Transverse colon (tissue), 4 donors: ENCODE measurements around the gene TRIM65. TPM values are rescaled to one million over a fixed set of nuclear protein-coding genes. Genes with fewer than 3 reads are reported as not detected.
"Not testable (repeated sequence)": the region's sequence is repeated elsewhere in the genome, so short reads cannot be mapped to it uniquely, and the experiment has no call there.

ENCODE experiments used
- DNase-seq: peaks from one replicate; pipeline ENCODE4 v3.0.0-alpha.2; 2019
- H3K27ac ChIP-seq, 4 donors: fragments of 200-600 bp; sonication (generic); 2 replicates each; pipeline ENCODE4 v1.5.1; 2016 to 2018; ENCODE audit warnings: inconsistent platforms in 4 of 4
- H3K27me3 ChIP-seq: fragments of 200-600 bp; sonication (generic); 2 replicates; pipeline ENCODE4 v1.5.1; 2017; ENCODE audit warnings: inconsistent platforms
- H3K36me3 ChIP-seq, 4 donors: fragments of 200-600 bp; sonication (generic); 2 replicates each; pipeline ENCODE4 v1.5.1; 2017 to 2019; ENCODE audit warnings: inconsistent platforms in 4 of 4
- H3K4me1 ChIP-seq, 4 donors: fragments of 200-600 bp; sonication (generic); 2 replicates each; pipeline ENCODE4 v1.5.1; 2017 to 2020; ENCODE audit warnings: inconsistent platforms in 4 of 4
- H3K4me3 ChIP-seq, 4 donors: fragments of 200-600 bp; sonication (generic); 1 replicate in 1 of 4; 2 replicates in 3 of 4; pipeline versions ENCODE4 v1.5.1 to v1.6.1; 2017 to 2019; ENCODE audit warnings: inconsistent platforms in 4 of 4
- H3K9me3 ChIP-seq, 2 donors: fragments of 200-600 bp; sonication (generic); 2 replicates each; pipeline ENCODE4 v1.5.1; 2017 to 2019; ENCODE audit warnings: inconsistent platforms in 2 of 2
- CTCF ChIP-seq, 5 experiments: fragments of 200-600 bp in 3 of 5; fragments of 450-650 bp in 2 of 5; sonication (generic) in 3 of 5; IDR thresholded peaks; 1 replicate in 2 of 5; 2 replicates in 3 of 5; pipeline ENCODE4 v1.5.1; 2016 to 2017; ENCODE audit warnings: antibody characterized with exemption in 5 of 5, inconsistent platforms in 3 of 5, mild to moderate bottlenecking in 2 of 5, moderate library complexity in 1 of 5
- EP300 ChIP-seq: sonication (generic); formaldehyde crosslinking; IDR thresholded peaks from one replicate; pipeline ENCODE4 v1.6.1; 2017; ENCODE audit warnings: antibody characterized with exemption, low read depth
- POLR2A ChIP-seq: fragments of 450-650 bp; IDR thresholded peaks from one replicate; pipeline ENCODE4 v1.6.1; 2016; ENCODE audit warnings: antibody characterized with exemption, mild to moderate bottlenecking, moderate library complexity
- POLR2AphosphoS5 ChIP-seq, 3 donors: sonication (generic); formaldehyde crosslinking; IDR thresholded peaks; one replicate each; pipeline ENCODE4 v1.6.1; 2016; ENCODE audit warnings: antibody characterized with exemption in 3 of 3
- WGBS, 2 donors: methylation state at CpG; one replicate each; pipeline ENCODE4 v1.1.5; 2018; ENCODE audit warnings: low coverage in 1 of 2; 5-methylcytosine and 5-hydroxymethylcytosine counted together
- in situ Hi-C, 4 donors: fragments of 200-750 bp; cut with MboI; loops; one replicate each; pipeline versions ENCODE4 v1.15.0 to v1.15.1; 2017; ENCODE audit warnings: low sequenced_read_pairs in 3 of 4, low pct_ligation_motif_present in 1 of 4, low pct_unique_long_range_greater_than_20kb in 1 of 4
- intact Hi-C: fragments of 100-400 bp; cut with DNase I; formaldehyde crosslinking; loops from one replicate; pipeline ENCODE4 v1.15.1; 2023; ENCODE audit warnings: low total_unique reads
- total RNA-seq, 4 donors: library from RNA; depleted of rRNA; stranded (reverse); fragments of >200 nt; gene quantifications; one replicate each; pipeline ENCODE4 v1.1.0, GENCODE V29; 2016

TRIM65 gene
- total RNA-seq, 4 donors from 2014 or later, result 16.8 to 21.7 (median 20.5) TPM

GRCh38 chr17:75872434-75873351 is 24.1 kb downstream of the TRIM65 start:
- TF ChIP-seq POLR2AphosphoS5 (IDR thresholded peaks at IDR 0.05), result peak; percentile 24 to 47 (median 41)
- TF ChIP-seq EP300, result no peak
- no peak for TF ChIP-seq CTCF (IDR thresholded peaks at IDR 0.05)
- TF ChIP-seq POLR2A, result peak; percentile 29
- peaks cover 51 to 76% (median 64%) of the 10 kb centered on the region in 4 donors for H3K4me1 ChIP-seq
- H3K9me3 ChIP-seq, result no peaks in the 10 kb centered on the region
- peak overlapping the region; percentile 94 to 97 (median 96) for H3K27ac ChIP-seq
- H3K36me3 ChIP-seq, result no peaks in the 10 kb centered on the region
- in situ Hi-C loops, result no loop called here
- 30 to 45% methylated on average over 4 to 13 of the region's 13 CpGs for WGBS, 2 donors
- H3K4me3 ChIP-seq, result no peak overlapping the region
- intact Hi-C loops, result no loop called here
- H3K27me3 ChIP-seq, result no peaks in the 10 kb centered on the region
- DNase-seq, result peak; percentile 78

DNA sequence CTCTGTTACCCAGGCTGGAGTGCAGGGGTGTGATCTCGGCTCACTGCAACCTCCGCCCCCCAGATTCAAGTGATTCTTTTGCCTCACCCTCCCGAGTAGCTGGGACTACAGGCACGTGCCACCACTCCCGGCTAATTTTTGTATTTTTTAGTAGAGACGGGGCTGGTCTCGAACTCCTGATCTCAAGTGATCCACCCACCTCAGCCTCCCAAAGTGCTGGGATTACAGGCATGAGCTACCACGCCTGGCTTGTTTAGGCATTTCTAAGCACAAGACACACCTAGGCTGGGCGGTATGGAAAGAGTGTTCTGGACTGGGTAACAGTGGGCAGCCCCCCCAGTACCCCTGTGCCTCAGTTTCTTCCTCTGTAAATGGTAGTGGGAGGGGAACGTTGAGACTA is 26.5 kb downstream of the TRIM65 start:
- H3K4me3 ChIP-seq, result peak overlapping the region in 2 of 4 donors; percentile 1 to 2
- whole genome bisulfite sequencing, 2 donors, result 68% methylated on average over 10 of the region's 10 CpGs; no CpG with 5 or more reads in 1 of the 2 donors
- H3K27ac ChIP-seq, result peak overlapping the region; percentile 81 to 94 (median 90)
- peaks cover 34 to 55% (median 42%) of the 10 kb centered on the region in 4 donors for H3K4me1 ChIP-seq
- H3K27me3 ChIP-seq, H3K9me3 ChIP-seq, DNase-seq, in situ Hi-C loops, H3K36me3 ChIP-seq, intact Hi-C loops: not testable (repeated sequence)

DNA sequence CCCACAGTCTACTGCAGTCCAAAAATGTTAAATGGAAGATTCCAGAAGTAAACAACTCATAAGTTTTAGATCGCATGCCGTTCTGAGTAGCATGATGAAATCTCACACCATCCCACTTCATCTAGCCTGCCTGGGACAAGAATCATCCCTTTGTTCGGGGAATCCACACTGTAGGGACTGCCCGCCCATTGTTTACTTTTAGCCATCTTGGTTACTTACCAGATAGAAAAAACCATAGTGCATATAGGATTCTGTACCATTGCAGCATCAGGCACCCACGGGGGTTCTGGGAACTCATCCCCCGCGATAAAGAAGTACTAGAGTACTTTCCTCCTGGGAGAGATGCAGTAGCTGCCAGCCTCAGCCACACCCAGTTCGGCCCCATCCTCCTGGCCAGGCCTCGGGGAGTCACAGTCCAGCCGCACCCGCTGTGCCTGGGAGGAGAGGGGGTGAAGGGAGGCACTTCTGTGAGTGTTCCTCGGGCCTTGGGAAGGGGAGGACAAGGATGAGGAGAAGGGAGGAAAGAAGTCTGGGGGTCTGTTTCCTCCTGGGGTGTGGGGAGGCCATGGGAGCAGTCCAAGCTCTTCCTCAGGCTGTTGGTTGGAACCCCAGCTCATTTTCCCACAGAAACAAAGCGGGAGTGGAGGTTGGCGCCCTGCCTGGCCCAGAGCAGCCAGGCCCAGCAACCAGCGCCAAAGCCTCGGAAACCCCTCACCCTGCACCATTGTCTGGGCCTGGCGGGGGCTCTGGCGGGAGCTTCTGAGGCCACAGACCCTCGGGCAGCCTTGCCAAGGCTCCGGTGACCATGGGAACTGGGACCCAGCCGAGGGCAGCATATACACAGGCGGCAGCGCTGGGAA is 27.2 kb downstream of the TRIM65 start:
- Histone ChIP-seq H3K4me1 (peaks cover 28 to 55% (median 42%) of the 10 kb centered on the region in 4 donors), H3K9me3 (no peaks in the 10 kb centered on the region)
- in situ Hi-C loops, result no loop called here

GRCh38 chr17:75868730-75869281 is 27.9 kb downstream of the TRIM65 start:
- peak overlapping the region; percentile 81 to 94 (median 90) for H3K27ac ChIP-seq
- 74% methylated on average over 12 of the region's 12 CpGs; no CpG with 5 or more reads in 1 of the 2 donors for WGBS, 2 donors
- H3K4me3 ChIP-seq, result not testable (repeated sequence)

More for the DNA sequence above, 27.2 kb downstream of the TRIM65 start:
- Histone ChIP-seq H3K4me3 (peak overlapping the region in 2 of 4 donors; percentile 1 to 2), H3K27me3 (no peaks in the 10 kb centered on the region), H3K27ac (peak overlapping the region; percentile 81 to 94 (median 90)), H3K36me3 (no peaks in the 10 kb centered on the region)
- intact Hi-C loops, result no loop called here
- no peak for TF ChIP-seq EP300
- TF ChIP-seq POLR2AphosphoS5 (IDR thresholded peaks at IDR 0.05), result peak; percentile 8 to 51 (median 29)
- 49% methylated on average over 23 of the region's 23 CpGs; no CpG with 5 or more reads in 1 of the 2 donors for WGBS, 2 donors
- DNase-seq, result peak; percentile 71

DNA sequence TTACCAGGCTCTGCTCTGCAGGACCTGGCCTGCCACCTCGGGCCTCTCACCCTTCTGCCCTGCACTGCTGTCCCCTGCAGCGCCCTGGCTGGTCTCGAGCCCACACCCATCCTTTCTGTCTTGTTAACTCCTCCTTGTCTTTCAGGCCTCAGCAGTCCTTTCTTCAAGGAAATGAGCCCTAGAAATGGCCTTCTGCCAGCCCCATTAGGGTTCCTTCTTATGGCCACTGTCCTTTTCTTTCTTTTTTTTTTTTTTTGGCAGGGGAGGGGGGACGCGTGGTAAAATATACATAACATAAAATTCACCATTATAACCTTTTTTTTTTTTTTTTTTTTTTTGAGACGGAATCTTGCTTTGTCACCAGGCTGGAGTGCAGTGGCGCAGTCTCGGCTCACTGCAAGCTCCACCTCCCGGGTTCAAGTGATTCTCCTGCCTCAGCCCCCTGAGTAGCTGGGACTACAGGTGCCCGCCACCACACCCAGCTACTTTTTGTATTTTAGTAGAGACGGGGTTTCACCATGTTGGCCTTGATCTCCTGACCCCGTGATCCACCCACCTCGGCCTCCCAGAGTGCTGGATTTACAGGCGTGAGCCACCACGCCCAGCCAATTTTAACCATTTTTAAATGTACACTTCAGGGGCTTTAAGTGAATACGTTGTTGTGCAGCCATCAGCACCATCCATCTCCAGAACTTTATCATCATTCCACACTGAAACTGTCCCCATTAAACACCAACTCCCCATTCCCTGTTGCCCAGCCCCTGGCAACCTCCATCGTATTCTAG is 31.2 kb downstream of the TRIM65 start:
- Histone ChIP-seq H3K4me1 (peaks cover 10 to 33% (median 27%) of the 10 kb centered on the region in 4 donors), H3K27ac (peak overlapping the region; percentile 51 to 84 (median 78))
- H3K9me3 ChIP-seq, H3K27me3 ChIP-seq, H3K4me3 ChIP-seq, intact Hi-C loops, in situ Hi-C loops, DNase-seq, H3K36me3 ChIP-seq: not testable (repeated sequence)
- WGBS, 2 donors, result 53 to 77% methylated on average over 8 to 17 of the region's 17 CpGs

More at GRCh38 chr17:75868730-75869281, 27.9 kb downstream of the TRIM65 start:
- in situ Hi-C loops, H3K27me3 ChIP-seq, H3K9me3 ChIP-seq, H3K36me3 ChIP-seq, DNase-seq, intact Hi-C loops: not testable (repeated sequence)
- peaks cover 27 to 54% (median 43%) of the 10 kb centered on the region in 4 donors for H3K4me1 ChIP-seq

DNA sequence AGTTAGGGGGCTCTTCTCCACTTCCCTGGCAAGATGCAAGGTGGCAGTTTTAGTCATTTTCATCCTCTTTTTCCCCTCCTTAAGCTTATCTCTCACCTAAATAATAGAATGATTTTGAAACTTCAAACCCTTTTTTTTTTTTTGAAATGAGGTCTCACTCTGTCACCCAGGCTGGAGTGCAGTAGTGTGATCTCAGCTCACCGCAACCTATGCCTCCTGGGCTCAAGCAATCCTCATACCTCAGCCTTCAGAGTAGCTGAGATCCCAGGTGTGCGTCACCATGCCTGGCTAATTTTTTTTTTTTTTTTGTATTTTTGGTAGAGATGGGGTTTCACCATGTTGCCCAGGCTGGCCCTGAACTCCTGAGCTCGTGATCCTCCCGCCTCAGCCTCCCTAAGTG is 31.9 kb downstream of the TRIM65 start:
- DNase-seq, H3K4me3 ChIP-seq, intact Hi-C loops, in situ Hi-C loops, H3K36me3 ChIP-seq, H3K9me3 ChIP-seq, H3K27me3 ChIP-seq: not testable (repeated sequence)
- Histone ChIP-seq H3K4me1 (peaks cover 8 to 27% (median 23%) of the 10 kb centered on the region in 4 donors), H3K27ac (peak overlapping the region; percentile 51 to 84 (median 78))
- WGBS, 2 donors, result 62 to 74% methylated on average over 2 to 4 of the region's 4 CpGs
